CD14-positive monocyte (primary cell): ENCODE results near the gene SHROOM3. TPM values are rescaled to one million over a fixed set of nuclear protein-coding genes. Genes with fewer than 3 reads are reported as not detected.

Source experiments
- DNase-seq, 3 donors: peaks; one replicate each; pipeline ENCODE4 v3.0.0-alpha.2; 2011 to 2022
- H2AFZ ChIP-seq: 2 replicates; pipeline ENCODE4 v1.6.0; 2012; ENCODE audit warnings: mild to moderate bottlenecking, low read depth, low read length, inconsistent platforms; ENCODE audit not compliant: insufficient read depth, poor library complexity, severe bottlenecking
- H3K27ac ChIP-seq, 2 donors: 1 replicate in 1 of 2; 2 replicates in 1 of 2; pipeline ENCODE4 v1.5.1; 2012 to 2013; ENCODE audit warnings: low read length in 2 of 2, control low read depth in 1 of 2, inconsistent platforms in 1 of 2, low read depth in 1 of 2, mild to moderate bottlenecking in 1 of 2
- H3K27me3 ChIP-seq, 2 donors: one replicate each; pipeline versions ENCODE4 v1.6.0 to v1.6.1; 2011 to 2013; ENCODE audit warnings: low read length in 2 of 2; ENCODE audit not compliant: control insufficient read depth in 2 of 2, insufficient read depth in 2 of 2
- H3K36me3 ChIP-seq, 2 donors: replicated peaks in 1 of 2; 1 replicate in 1 of 2; 2 replicates in 1 of 2; pipeline versions ENCODE4 v1.5.1 to v1.6.1; 2012 to 2013; ENCODE audit warnings: low read length in 2 of 2, control low read depth in 1 of 2, inconsistent platforms in 1 of 2, mild to moderate bottlenecking in 1 of 2; ENCODE audit not compliant: insufficient read depth in 2 of 2, control insufficient read depth in 1 of 2
- H3K4me1 ChIP-seq, 2 donors: 1 replicate in 1 of 2; 2 replicates in 1 of 2; pipeline versions ENCODE4 v1.5.1 to v1.6.1; 2012 to 2013; ENCODE audit warnings: low read length in 2 of 2, control low read depth in 1 of 2, inconsistent platforms in 1 of 2, mild to moderate bottlenecking in 1 of 2, moderate library complexity in 1 of 2; ENCODE audit not compliant: insufficient read depth in 2 of 2, control insufficient read depth in 1 of 2
- H3K4me2 ChIP-seq: replicated peaks from 2 replicates; pipeline ENCODE3; 2012; ENCODE audit warnings: low read length, moderate library complexity, mild to moderate bottlenecking; ENCODE audit not compliant: poor library complexity, severe bottlenecking; ENCODE audit errors: extremely low read depth
- H3K4me3 ChIP-seq, 3 experiments: fragments of 200-600 bp in 1 of 3; sonication (generic) in 1 of 3; replicated peaks in 1 of 3; 1 replicate in 2 of 3; 2 replicates in 1 of 3; pipeline ENCODE4 v1.5.1; 2011 to 2013; ENCODE audit warnings: low read length in 3 of 3, mild to moderate bottlenecking in 3 of 3, control low read depth in 2 of 3, low read depth in 2 of 3, inconsistent platforms in 1 of 3, moderate library complexity in 1 of 3
- H3K79me2 ChIP-seq: 2 replicates; pipeline ENCODE4 v1.6.0; 2012; ENCODE audit warnings: mild to moderate bottlenecking, control low read depth, inconsistent platforms, low read length, moderate library complexity; ENCODE audit not compliant: insufficient read depth
- H3K9ac ChIP-seq: 2 replicates; pipeline ENCODE4 v1.6.0; 2017; ENCODE audit warnings: low read length, mild to moderate bottlenecking; ENCODE audit not compliant: insufficient read depth, poor library complexity, severe bottlenecking
- H3K9me3 ChIP-seq, 2 donors: replicated peaks in 1 of 2; 1 replicate in 1 of 2; 2 replicates in 1 of 2; pipeline versions ENCODE4 v1.5.1 to v1.6.1; 2012 to 2013; ENCODE audit warnings: low read length in 2 of 2, control low read depth in 1 of 2; ENCODE audit not compliant: control insufficient read depth in 1 of 2, insufficient read depth in 1 of 2
- H4K20me1 ChIP-seq: 2 replicates; pipeline ENCODE4 v1.6.0; 2012; ENCODE audit warnings: mild to moderate bottlenecking, low read length, control low read depth, moderate library complexity; ENCODE audit not compliant: insufficient read depth
- H3K27ac Mint-ChIP-seq, 7 donors: one replicate each; pipeline ENCODE4 v1.8.0; 2020; ENCODE audit warnings: mild to moderate bottlenecking in 7 of 7, mixed read lengths in 7 of 7, moderate library complexity in 6 of 7, inconsistent platforms in 2 of 7
- H3K27me3 Mint-ChIP-seq, 3 donors: one replicate each; pipeline ENCODE4 v1.8.0; 2021 to 2022; ENCODE audit warnings: low read depth in 3 of 3, mild to moderate bottlenecking in 3 of 3, mixed read lengths in 3 of 3, moderate library complexity in 3 of 3, inconsistent platforms in 1 of 3
- H3K36me3 Mint-ChIP-seq, 2 donors: one replicate each; pipeline ENCODE4 v1.8.0; 2020; ENCODE audit warnings: mixed read lengths in 2 of 2, inconsistent platforms in 1 of 2, mild to moderate bottlenecking in 1 of 2
- H3K4me1 Mint-ChIP-seq: one replicate; pipeline ENCODE4 v1.8.0; 2020; ENCODE audit warnings: mild to moderate bottlenecking, mixed read lengths
- H3K4me3 Mint-ChIP-seq, 2 donors: one replicate each; pipeline ENCODE4 v1.8.0; 2020; ENCODE audit warnings: mild to moderate bottlenecking in 2 of 2, mixed read lengths in 2 of 2, moderate library complexity in 1 of 2
- H3K9me3 Mint-ChIP-seq, 7 donors: one replicate each; pipeline ENCODE4 v1.8.0; 2020 to 2022; ENCODE audit warnings: mixed read lengths in 7 of 7, mild to moderate bottlenecking in 6 of 7, moderate library complexity in 6 of 7, inconsistent platforms in 2 of 7
- WGBS: methylation state at CpG from one replicate; pipeline ENCODE4 v1.1.5; 2013; ENCODE audit warnings: missing lambda C conversion rate; ENCODE audit not compliant: insufficient coverage; 5-methylcytosine and 5-hydroxymethylcytosine counted together
- intact Hi-C, 2 donors: fragments of 100-400 bp; cut with micrococcal nuclease; formaldehyde crosslinking; loops; one replicate each; pipeline versions ENCODE4 v1.15.0 to v1.15.1; 2023
- polyA plus RNA-seq, 3 donors: library from polyadenylated mRNA; depleted of rRNA in 1 of 3; unstranded in 2 of 3; stranded (reverse) in 1 of 3; fragments of 300-500 nt in 2 of 3; fragments of >200 nt in 1 of 3; fragmentation: Illumina TruSeq in 2 of 3; gene quantifications; 1 replicate in 2 of 3; 2 replicates in 1 of 3; pipeline ENCODE4 v1.2.3, GENCODE V29; 2012 to 2021
- TF ChIP-seq, protein P1 (sequence below): fragments of 200-600 bp; IDR thresholded peaks from one replicate; pipeline ENCODE4 v1.8.0; 2022; ENCODE audit warnings: antibody characterized with exemption, mild to moderate bottlenecking

Gene SHROOM3
- polyA plus RNA-seq, 3 donors = not detected

DNA sequence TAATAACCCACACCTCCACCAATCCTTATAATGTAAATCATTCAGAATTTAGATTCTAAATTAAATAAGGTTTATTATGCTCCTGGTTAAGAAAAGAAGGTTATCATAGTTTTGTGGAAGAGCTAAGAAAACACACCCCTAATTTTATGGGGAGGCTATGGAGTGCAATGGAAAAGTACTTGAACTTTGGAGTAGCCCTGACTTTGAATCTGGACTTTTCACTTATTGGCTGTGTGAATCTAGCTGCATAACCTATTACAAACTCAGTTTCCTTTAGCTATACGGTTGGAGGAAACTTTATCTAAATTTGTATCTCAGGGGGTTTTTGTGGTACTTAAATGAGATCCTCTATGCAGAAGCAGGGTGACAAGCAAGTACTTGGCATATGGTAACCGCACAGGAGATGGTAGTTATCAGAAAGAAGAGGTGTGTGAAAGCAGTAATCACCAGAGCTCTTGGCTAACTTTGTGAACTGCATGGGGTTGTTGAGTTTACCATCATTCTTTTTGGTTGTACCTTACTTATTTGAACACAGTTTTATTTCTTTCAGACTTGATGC lies 143.1 kb downstream of the SHROOM3 start:
- no peak overlapping the region for H3K27ac Mint-ChIP-seq
- Histone ChIP-seq H3K9ac (no peak overlapping the region), H3K4me2 (no peak overlapping the region), H3K36me3 (no peaks in the 10 kb centered on the region), H3K27me3 (peaks cover 0 to under 1% of the 10 kb centered on the region in 2 donors), H3K27ac (no peak overlapping the region), H3K4me3 (no peak overlapping the region), H4K20me1 (no peaks in the 10 kb centered on the region), H2AFZ (no peak overlapping the region), H3K4me1 (no peaks in the 10 kb centered on the region), H3K79me2 (no peaks in the 10 kb centered on the region), H3K9me3 (no peaks in the 10 kb centered on the region)
- WGBS = no CpG with 5 or more reads among the region's 2 CpGs
- no peaks in the 10 kb centered on the region for H3K4me1 Mint-ChIP-seq
- peaks cover 3 to 8% (median 5%) of the 10 kb centered on the region in 3 donors for H3K27me3 Mint-ChIP-seq
- DNase-seq = no peak
- peaks cover 0 to 5% (median 0%) of the 10 kb centered on the region in 7 donors for H3K9me3 Mint-ChIP-seq
- TF ChIP-seq, protein P1, sequence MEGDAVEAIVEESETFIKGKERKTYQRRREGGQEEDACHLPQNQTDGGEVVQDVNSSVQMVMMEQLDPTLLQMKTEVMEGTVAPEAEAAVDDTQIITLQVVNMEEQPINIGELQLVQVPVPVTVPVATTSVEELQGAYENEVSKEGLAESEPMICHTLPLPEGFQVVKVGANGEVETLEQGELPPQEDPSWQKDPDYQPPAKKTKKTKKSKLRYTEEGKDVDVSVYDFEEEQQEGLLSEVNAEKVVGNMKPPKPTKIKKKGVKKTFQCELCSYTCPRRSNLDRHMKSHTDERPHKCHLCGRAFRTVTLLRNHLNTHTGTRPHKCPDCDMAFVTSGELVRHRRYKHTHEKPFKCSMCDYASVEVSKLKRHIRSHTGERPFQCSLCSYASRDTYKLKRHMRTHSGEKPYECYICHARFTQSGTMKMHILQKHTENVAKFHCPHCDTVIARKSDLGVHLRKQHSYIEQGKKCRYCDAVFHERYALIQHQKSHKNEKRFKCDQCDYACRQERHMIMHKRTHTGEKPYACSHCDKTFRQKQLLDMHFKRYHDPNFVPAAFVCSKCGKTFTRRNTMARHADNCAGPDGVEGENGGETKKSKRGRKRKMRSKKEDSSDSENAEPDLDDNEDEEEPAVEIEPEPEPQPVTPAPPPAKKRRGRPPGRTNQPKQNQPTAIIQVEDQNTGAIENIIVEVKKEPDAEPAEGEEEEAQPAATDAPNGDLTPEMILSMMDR = no peak
- intact Hi-C loops = no loop called here
- H3K4me3 Mint-ChIP-seq = peak overlapping the region in 1 of 2 donors; percentile 36
- no peaks in the 10 kb centered on the region for H3K36me3 Mint-ChIP-seq

DNA sequence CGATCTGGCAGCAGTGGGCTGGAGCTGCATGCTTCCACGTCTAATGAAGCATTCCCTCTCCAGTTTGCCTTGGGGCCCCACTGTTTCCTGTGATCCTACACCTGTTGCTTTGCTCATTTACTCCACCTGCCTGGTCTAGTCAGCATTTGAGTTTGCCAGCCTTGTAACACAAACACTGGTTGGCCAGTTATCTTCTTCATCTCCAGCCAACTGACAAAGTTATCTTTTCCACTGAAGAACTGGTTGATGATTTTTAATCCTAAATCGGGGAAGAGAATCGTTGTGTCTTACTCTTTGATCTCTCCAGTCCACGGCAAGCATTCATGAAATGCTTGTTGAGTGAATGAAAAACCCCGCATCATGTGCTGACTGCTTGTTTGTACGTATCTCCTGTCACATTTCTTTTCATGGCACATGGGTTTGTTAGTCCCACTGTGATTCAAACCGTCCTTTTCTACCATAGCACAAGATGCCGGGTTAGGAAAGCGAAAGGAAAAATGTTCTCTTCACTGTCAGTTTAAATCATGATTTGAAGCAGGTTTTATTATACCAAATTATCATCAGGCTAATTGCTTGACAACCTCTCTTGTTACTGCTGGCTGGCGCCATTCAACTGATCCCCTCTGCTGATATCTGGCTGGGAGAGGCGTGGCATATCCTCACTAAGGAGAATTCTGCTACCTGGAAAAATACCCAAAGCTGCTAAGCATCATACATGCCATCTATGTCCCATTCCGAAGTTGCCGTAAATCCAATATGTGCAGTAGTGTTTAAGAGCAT lies 144.8 kb downstream of the SHROOM3 start:
- Mint-ChIP-seq H3K27me3 (peaks cover 13 to 16% (median 14%) of the 10 kb centered on the region in 3 donors), H3K4me1 (no peaks in the 10 kb centered on the region), H3K36me3 (no peaks in the 10 kb centered on the region), H3K27ac (peak overlapping the region in 1 of 7 donors; percentile 31), H3K9me3 (peaks cover 0 to 4% (median 0%) of the 10 kb centered on the region in 7 donors), H3K4me3 (no peak overlapping the region)
- no peaks in the 10 kb centered on the region for H3K4me1 ChIP-seq
- no peaks in the 10 kb centered on the region for H4K20me1 ChIP-seq
- no peak overlapping the region for H3K4me3 ChIP-seq
- no peak overlapping the region for H2AFZ ChIP-seq
- H3K9me3 ChIP-seq = no peaks in the 10 kb centered on the region
- no peak overlapping the region for H3K4me2 ChIP-seq
- no peaks in the 10 kb centered on the region for H3K79me2 ChIP-seq
- 82% methylated on average over 5 of the region's 14 CpGs for WGBS
- DNase-seq = no peak
- intact Hi-C loops = no loop called here
- peaks cover 5 to 9% of the 10 kb centered on the region in 2 donors for H3K27me3 ChIP-seq
- no peak overlapping the region for H3K27ac ChIP-seq
- TF ChIP-seq, protein P1 = no peak
- no peaks in the 10 kb centered on the region for H3K36me3 ChIP-seq
- no peak overlapping the region for H3K9ac ChIP-seq
